CD4-positive, alpha-beta T cell treated with Interleukin-10 for 1 hour (primary cell): ENCODE measurements around the gene CYB5R3.
A peak's percentile ranks its signal among the peaks of the same experiment; 100 is the strongest.
"Not testable (repeated sequence)": the region's sequence is repeated elsewhere in the genome, so short reads cannot be mapped to it uniquely, and the experiment has no call there.

Experiments used
- DNase-seq: peaks from one replicate; pipeline ENCODE4 v3.0.0-alpha.2; 2020

Gene CYB5R3

DNA sequence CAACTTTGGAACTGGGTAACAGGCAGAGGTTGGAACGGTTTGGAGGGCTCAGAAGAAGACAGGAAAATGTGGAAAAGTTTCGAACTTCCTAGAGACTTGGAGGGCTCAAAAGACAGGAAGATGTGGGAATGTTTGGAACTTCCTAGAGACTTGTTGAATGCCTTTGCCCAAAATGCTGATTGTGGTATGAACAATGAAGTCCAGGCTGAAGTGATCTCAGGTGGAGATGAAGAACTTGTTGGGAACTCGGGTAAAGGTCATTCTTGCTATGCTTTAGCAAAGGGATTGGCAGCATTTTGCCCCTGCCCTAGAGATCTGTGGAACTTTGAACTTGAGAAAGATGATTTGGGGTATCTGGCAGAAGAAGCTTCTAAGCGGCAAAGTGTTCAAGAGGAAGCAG is 28.7 kb upstream of the CYB5R3 start:
- not testable (repeated sequence) for DNase-seq

DNA sequence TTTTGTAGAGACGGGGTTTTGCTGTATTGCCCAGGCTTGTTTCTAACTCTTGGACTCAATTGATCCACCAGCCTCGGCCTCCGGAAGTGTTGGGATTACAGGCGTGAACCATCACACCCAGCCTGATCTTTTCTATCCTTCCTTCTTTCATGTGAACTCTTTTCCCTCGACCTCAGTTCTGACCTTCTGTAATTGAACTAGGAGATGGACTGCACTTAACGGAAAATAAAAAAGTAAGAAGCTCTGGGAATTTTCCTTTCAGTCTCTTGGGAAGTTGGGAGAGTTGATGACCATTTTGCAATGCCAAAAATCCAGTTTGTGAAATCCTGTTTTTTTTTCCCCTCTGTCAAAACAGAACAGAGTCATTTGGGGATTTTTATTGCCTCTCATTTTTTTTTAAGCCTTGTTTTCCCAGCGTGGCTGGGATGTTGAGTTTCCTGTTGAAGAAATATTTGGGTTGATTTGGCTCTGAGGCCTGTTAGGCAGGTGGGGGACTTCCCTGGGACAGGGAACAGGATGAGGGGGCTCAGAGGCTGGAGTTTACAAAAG is 26.9 kb upstream of the CYB5R3 start:
- no peak for DNase-seq

GRCh38 chr22:42673898-42674401 is 24.8 kb upstream of the CYB5R3 start:
- no peak for DNase-seq

DNA sequence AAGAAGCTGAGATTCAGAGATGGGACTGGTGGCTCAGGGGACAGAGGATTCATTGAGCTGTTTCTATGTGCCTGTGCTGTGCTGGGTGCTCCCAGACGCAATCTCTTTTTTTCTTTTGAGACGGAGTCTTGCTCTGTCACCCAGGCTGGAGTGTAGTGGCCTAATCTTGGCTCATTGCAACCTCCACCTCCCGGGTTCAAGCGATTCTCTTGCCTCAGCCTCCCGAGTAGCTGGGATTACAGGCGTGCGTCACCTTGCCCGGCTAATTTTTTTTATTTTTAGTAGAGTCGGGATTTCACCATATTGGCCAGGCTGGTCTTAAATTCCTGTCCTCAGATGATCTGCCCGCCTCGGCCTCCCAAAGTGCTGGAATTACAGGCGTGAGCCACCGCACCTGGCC is 23.9 kb upstream of the CYB5R3 start:
- DNase-seq, result not testable (repeated sequence)

DNA sequence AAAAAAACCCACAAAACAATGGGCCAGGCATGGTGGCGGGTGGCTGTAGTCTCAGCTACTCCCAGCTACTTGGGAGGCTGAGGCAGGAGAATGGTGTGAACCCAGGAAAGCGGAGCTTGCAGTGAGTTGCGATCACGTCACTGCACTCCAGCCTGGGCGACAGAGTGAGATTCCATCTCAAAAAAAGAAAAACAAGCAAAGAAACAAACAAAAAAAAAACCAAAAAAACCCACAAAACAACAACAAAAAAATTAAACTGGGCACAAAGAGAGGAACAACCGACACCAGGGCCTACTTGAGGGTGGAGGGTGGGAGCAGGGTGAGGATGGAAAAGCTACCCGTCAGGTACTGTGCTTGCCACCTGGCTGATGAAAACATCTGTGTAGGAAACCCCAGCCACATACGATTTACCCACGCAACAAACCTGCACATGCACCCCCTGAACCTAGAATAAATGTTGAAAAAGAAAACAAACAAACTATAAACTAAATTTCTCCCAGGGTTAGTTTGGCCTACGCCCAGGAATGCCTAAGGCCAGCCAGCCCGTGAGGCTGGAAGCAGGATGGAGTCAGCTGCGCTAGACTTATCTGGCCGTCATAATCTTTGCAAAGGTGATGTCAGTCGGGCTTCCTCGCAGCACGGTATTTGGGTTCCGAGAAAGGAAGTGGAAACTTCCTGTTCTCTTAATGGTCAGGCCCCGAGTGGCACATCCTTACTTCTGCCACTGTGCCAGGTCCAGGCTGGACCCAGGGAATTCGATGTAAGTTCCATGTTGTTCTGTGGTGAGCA is 21.9 kb upstream of the CYB5R3 start:
- DNase-seq, result no peak

DNA sequence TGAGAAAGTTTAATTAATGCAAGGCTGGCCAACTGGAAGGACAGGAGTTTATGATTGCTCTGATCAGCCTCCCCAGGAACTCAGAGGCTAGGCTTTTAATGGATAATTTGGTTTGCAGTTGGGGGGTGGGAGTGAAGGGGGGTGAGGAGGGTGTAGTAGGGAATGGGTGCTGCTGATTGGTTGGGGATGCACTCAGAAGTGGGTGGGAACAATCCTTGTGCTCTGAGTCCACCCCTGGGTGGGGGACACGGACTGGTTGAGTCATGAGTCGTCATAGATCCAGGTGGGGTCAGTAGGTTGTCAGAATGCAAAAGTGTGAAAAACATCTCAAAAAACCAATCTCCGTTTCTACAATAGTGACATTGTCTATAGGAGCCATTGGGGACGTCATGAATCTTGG is 20.9 kb upstream of the CYB5R3 start:
- no peak for DNase-seq

GRCh38 chr22:42666393-42666792 is 17.2 kb upstream of the CYB5R3 start:
- not testable (repeated sequence) for DNase-seq

DNA sequence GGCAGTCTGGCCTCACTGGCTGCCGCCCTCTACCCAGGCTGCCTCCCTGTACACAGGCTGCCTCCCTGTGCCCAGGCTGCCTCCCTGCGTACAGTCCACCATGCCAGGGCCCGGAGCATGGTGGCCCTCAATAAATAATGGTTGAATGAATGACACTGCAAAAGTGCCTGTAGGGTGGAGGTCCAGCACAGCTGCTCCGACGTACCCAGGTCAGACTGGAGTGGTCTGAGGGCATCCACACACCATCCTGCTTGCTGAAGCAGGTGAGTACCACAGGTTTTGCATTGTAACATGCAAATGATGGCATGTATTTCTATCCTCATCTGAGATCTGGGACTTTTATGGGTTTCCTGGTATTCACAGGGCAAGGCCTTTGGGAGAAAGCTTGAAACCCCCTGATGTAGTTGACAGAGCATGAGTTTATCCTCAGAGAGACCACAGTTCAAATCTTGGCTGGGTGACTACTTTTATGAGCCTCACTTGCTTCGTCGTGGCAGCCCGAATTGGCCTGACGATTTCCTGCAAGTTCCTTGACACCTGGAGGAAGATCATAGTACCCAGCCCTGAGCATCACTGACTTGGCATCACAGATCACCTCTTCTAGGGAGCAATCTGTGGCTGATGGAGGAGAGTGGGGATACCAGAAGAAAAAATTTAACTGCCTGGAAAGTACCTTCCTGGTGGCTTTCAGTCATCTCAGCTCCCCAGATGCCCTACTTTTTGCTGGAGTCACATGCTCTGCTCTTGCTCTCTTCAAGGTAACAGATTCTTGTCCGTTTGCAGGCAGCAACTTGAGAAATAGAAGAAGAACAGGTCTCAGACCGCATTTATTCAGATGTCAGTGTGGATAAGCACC is 16.0 kb upstream of the CYB5R3 start:
- no peak for DNase-seq

GRCh38 chr22:42661985-42662831 is 13.0 kb upstream of the CYB5R3 start:
- peak; percentile 81 for DNase-seq

DNA sequence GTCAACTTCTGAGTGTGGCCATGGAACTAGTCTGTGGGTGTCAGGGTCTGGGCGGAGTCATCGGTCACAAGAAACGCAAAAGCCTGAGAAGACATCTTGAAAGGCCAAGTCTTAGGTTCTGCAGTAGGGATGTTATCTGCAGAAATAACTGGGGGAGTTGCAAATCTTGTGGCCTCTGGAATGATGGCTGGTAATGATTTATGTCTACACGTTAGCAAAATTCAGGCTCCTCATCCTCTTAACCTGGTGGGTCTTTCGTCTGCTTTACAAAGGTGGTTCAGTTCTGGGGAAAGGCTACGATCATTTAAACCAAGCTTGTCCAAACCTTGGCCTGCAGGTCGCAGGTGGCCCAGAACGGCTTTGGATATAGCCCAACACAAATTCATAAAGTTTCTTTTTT is 7.4 kb upstream of the CYB5R3 start:
- no peak for DNase-seq

- no peak for DNase-seq
These were observed 6.5 kb upstream of the CYB5R3 start for GRCh38 chr22:42655693-42656092.

DNA sequence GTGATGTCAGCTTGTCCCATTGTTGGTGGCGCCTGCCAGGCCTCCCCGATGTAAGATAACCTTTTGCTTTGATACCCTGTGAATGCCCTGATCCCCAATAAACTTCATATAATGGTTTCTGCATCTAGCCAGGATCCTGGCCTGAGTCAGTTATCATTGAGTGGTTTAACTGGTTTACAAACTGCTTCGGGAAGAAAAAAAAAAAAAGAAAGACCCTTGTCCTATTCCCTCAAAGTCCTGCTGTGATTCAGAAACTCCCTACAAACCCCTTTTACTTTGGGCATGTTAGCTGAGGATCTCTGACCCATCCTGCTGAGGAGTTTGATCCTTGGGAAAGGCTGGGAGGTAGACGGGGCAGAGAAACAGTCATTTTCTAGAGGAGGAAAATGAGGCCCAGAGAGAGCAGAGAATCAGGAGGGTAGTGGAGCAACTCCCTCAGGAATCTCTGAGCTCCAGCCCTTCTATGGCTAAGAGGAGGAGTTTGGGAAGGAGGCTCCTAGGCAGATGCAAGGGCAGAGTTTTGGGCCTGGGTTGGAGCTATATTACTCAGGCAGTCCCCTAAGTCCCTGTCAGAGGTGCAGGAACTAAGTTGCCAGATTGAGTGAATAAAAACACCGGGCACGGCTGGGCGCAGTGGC is 5.4 kb upstream of the CYB5R3 start:
- no peak for DNase-seq

- no peak for DNase-seq
These were observed 4.8 kb upstream of the CYB5R3 start for GRCh38 chr22:42653999-42654398.

DNA sequence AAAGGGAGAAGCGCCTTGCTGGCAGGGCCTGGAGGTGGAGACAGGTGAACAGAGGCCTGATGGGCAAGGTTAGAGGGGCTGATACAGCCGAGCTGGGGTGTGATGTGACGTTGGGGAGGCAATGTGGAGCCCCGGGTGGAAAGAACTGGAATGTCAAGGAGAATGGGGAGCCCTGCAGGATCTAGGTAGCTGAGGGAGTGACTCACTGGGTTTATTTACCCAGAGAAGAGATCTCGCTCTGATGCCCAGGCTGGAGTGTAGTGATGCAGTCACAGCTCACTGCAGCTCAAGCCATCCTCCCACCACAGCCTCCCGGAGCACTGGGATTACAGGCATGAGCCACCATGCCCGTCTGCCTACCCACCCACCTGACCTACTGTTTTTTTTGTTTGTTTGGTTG is 1.9 kb upstream of the CYB5R3 start:
- no peak for DNase-seq

- peak; percentile 54 for DNase-seq
These were observed 585 bp downstream of the CYB5R3 start for GRCh38 chr22:42648368-42649245.

DNA sequence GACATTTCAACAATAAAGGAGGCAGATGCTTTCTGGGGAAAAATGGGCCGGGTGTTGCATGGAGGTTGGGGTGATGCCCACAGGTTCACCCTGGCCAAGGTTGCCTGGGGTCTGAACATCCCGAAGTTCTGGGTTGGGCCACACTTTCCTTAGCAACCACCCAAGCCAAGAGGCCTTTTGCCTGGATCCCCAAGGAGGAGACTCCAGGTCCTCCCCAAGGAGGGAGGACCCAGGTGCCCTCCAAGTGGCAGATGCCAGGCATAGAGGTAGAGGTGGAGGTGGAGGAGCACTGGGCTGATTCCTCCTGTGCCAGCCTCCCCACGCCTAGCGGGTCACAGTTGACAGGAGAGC is 1.2 kb downstream of the CYB5R3 start:
- DNase-seq, result no peak

GRCh38 chr22:42646569-42647525 is 2.3 kb downstream of the CYB5R3 start:
- DNase-seq, result no peak

DNA sequence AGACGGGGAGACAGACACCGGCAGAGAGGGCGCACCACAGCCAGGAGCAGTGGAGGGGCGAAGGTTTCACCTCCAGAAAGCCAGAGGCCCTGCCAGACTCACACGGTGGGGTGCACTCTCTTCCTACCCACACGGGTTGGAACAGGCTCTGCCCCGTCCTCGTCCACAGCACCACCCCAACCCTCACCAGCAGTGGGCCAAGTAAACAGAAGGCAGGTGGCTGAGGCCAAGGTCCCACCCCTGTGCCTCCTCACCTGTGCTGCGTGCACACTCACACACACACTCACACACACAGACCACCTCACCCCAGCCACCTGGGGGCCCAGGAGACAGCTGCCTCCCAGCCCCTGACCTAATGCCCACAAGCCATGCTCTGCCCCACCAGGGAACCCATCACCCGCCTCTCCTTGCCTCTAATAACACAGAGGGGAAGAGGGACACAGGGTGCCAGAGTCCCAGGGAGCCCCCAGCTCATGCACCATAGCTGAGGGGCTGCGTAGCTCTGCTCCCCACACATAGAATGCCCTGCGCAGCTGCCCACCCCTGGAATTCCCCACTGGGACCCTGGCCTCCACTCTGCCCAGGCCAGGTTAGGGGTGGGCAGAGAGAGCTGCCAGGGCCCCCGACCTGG is 3.1 kb downstream of the CYB5R3 start:
- no peak for DNase-seq

- no peak for DNase-seq
These were observed 3.8 kb downstream of the CYB5R3 start for GRCh38 chr22:42645341-42645937.
